Skeletal muscle satellite cell (primary cell): ENCODE results near the gene PRKAG2.

Experiments used
- H3K27me3 ChIP-seq: 2 replicates; pipeline ENCODE4 v1.7.0; 2013; ENCODE audit warnings: low read length; ENCODE audit not compliant: control insufficient read depth, insufficient read depth
- H3K36me3 ChIP-seq: 2 replicates; pipeline ENCODE4 v1.7.0; 2013; ENCODE audit warnings: mild to moderate bottlenecking, control low read depth, low read length; ENCODE audit not compliant: insufficient read depth
- H3K4me1 ChIP-seq: 2 replicates; pipeline ENCODE4 v1.7.0; 2013; ENCODE audit warnings: low read length; ENCODE audit not compliant: control insufficient read depth, insufficient read depth
- H3K4me2 ChIP-seq: 2 replicates; pipeline ENCODE4 v1.7.0; 2013; ENCODE audit warnings: mild to moderate bottlenecking, low read length
- H3K4me3 ChIP-seq: 2 replicates; pipeline ENCODE4 v1.7.0; 2013; ENCODE audit warnings: low read length
- H3K9ac ChIP-seq: 2 replicates; pipeline ENCODE4 v1.7.0; 2013; ENCODE audit warnings: mild to moderate bottlenecking, low read depth, low read length, moderate library complexity
- H3K9me3 ChIP-seq: replicated peaks from 2 replicates; pipeline ENCODE4 v1.7.0; 2013; ENCODE audit warnings: mild to moderate bottlenecking, control low read depth, low read length

PRKAG2 gene

GRCh38 chr7:151745706-151746105, 131.2 kb downstream of the PRKAG2 start:
- peaks cover 54% of the 10 kb centered on the region for H3K4me1 ChIP-seq
- no peaks in the 10 kb centered on the region for H3K36me3 ChIP-seq
- peak overlapping the region; percentile 50 for H3K4me2 ChIP-seq
- no peaks in the 10 kb centered on the region for H3K9me3 ChIP-seq
- no peaks in the 10 kb centered on the region for H3K27me3 ChIP-seq
- H3K4me3 ChIP-seq = no peak overlapping the region
- H3K9ac ChIP-seq = peak overlapping the region; percentile 58

- H3K9me3 ChIP-seq = no peaks in the 10 kb centered on the region
- H3K4me2 ChIP-seq = peak overlapping the region; percentile 50
- H3K9ac ChIP-seq = peak overlapping the region; percentile 58
Measured at GRCh38 chr7:151744656-151745638, 132.0 kb downstream of the PRKAG2 start.

GRCh38 chr7:151744051-151744580, 132.8 kb downstream of the PRKAG2 start:
- H3K9me3 ChIP-seq = no peaks in the 10 kb centered on the region
- H3K36me3 ChIP-seq = no peaks in the 10 kb centered on the region
- H3K9ac ChIP-seq = no peak overlapping the region
- no peaks in the 10 kb centered on the region for H3K27me3 ChIP-seq
- no peak overlapping the region for H3K4me3 ChIP-seq
- H3K4me2 ChIP-seq = peak overlapping the region; percentile 24
- peaks cover 54% of the 10 kb centered on the region for H3K4me1 ChIP-seq

More at GRCh38 chr7:151744656-151745638, 132.0 kb downstream of the PRKAG2 start:
- no peak overlapping the region for H3K4me3 ChIP-seq
- no peaks in the 10 kb centered on the region for H3K27me3 ChIP-seq
- no peaks in the 10 kb centered on the region for H3K36me3 ChIP-seq
- H3K4me1 ChIP-seq = peaks cover 54% of the 10 kb centered on the region

GRCh38 chr7:151743481-151743983, 133.4 kb downstream of the PRKAG2 start:
- Histone ChIP-seq H3K4me2 (peak overlapping the region; percentile 24), H3K4me1 (peaks cover 54% of the 10 kb centered on the region), H3K36me3 (no peaks in the 10 kb centered on the region), H3K4me3 (peak overlapping the region; percentile 1), H3K9ac (peak overlapping the region; percentile 7), H3K9me3 (no peaks in the 10 kb centered on the region), H3K27me3 (no peaks in the 10 kb centered on the region)

GRCh38 chr7:151742713-151743480, 134.0 kb downstream of the PRKAG2 start:
- peak overlapping the region; percentile 7 for H3K9ac ChIP-seq
- H3K4me2 ChIP-seq = peak overlapping the region; percentile 24
- no peak overlapping the region for H3K4me3 ChIP-seq
- H3K4me1 ChIP-seq = peaks cover 50% of the 10 kb centered on the region
- H3K27me3 ChIP-seq = no peaks in the 10 kb centered on the region
- no peaks in the 10 kb centered on the region for H3K9me3 ChIP-seq
- H3K36me3 ChIP-seq = no peaks in the 10 kb centered on the region

- H3K4me1 ChIP-seq = peaks cover 50% of the 10 kb centered on the region
- no peak overlapping the region for H3K4me2 ChIP-seq
- H3K36me3 ChIP-seq = no peaks in the 10 kb centered on the region
- no peaks in the 10 kb centered on the region for H3K27me3 ChIP-seq
- H3K4me3 ChIP-seq = no peak overlapping the region
- H3K9me3 ChIP-seq = no peaks in the 10 kb centered on the region
- H3K9ac ChIP-seq = no peak overlapping the region
Measured at GRCh38 chr7:151741585-151741984, 135.3 kb downstream of the PRKAG2 start.

- Histone ChIP-seq H3K4me2 (no peak overlapping the region), H3K4me3 (no peak overlapping the region), H3K9me3 (no peaks in the 10 kb centered on the region), H3K4me1 (peaks cover 46% of the 10 kb centered on the region), H3K9ac (no peak overlapping the region), H3K36me3 (no peaks in the 10 kb centered on the region), H3K27me3 (no peaks in the 10 kb centered on the region)
Measured at GRCh38 chr7:151740081-151740851, 136.6 kb downstream of the PRKAG2 start.

GRCh38 chr7:151738925-151739324, 138.0 kb downstream of the PRKAG2 start:
- Histone ChIP-seq H3K27me3 (no peaks in the 10 kb centered on the region), H3K36me3 (no peaks in the 10 kb centered on the region), H3K4me3 (no peak overlapping the region), H3K4me2 (no peak overlapping the region), H3K9ac (no peak overlapping the region), H3K9me3 (no peaks in the 10 kb centered on the region), H3K4me1 (peaks cover 33% of the 10 kb centered on the region)

- Histone ChIP-seq H3K36me3 (no peaks in the 10 kb centered on the region), H3K4me1 (peaks cover 19% of the 10 kb centered on the region), H3K27me3 (no peaks in the 10 kb centered on the region), H3K9ac (peak overlapping the region; percentile 59), H3K4me2 (peak overlapping the region; percentile 77), H3K9me3 (no peaks in the 10 kb centered on the region), H3K4me3 (peak overlapping the region; percentile 64)
Measured at GRCh38 chr7:151736403-151736909, 140.5 kb downstream of the PRKAG2 start.

GRCh38 chr7:151735851-151736402, 141.0 kb downstream of the PRKAG2 start:
- H3K4me2 ChIP-seq = peak overlapping the region; percentile 77
- H3K27me3 ChIP-seq = no peaks in the 10 kb centered on the region
- H3K9ac ChIP-seq = peak overlapping the region; percentile 51
- H3K4me3 ChIP-seq = peak overlapping the region; percentile 64
- H3K9me3 ChIP-seq = no peaks in the 10 kb centered on the region
- H3K36me3 ChIP-seq = no peaks in the 10 kb centered on the region
- peaks cover 19% of the 10 kb centered on the region for H3K4me1 ChIP-seq
